ENCODE results near the gene ZNFX1.
A peak's percentile ranks its signal among the peaks of the same experiment; 100 is the strongest.
"Not testable (repeated sequence)": the region's sequence is repeated elsewhere in the genome, so short reads cannot be mapped to it uniquely, and the experiment has no call there.

Gene ZNFX1

DNA sequence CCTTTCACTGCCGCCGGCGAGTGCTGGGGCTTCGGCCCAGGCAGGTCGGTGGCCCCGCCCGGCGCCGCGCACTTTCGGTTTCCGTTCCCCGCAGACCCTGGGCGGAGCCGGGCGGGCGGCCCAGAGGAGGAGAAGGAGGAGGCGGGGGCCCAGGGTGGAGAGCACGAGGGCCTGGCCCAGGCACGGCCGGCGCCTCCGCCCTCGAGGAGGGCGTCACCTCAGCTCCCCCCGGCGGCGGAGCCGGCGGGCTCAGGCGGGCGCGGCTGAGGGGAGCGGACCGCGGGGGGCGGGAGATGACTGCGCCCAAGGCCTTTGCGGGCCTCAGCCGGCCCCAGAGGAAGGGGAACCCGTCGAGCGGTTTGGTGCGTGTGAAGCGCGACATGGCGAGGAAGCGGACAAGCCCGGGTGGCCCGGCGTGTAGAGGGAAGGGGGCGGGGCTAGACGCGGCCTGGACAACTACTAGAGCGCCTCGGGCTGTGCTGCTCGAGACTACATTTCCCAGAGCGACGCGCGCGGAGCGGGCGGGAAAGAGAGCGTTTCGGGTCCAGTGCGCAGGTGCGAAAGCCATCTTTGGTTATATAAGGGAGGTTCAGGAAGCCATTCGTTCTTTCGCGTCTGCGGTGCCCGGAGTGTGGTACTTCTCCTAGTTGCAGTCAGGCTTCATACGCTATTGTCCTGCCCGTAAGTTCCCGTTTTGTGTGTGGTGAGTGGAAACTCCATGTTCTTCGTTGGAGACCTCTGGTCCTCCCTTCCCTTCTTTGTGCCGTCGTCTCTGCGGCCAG, at the start of gene ZNFX1:
ZNFX1 (minus strand) TSS at position 22 of the 782 bp plus-strand sequence. CDS start 2,218 bp downstream, outside the sequence.
- peak; percentile 93 to 99 (median 98) for DNase-seq (ENCODE audit: low read depth in 3 of 3)

DNA sequence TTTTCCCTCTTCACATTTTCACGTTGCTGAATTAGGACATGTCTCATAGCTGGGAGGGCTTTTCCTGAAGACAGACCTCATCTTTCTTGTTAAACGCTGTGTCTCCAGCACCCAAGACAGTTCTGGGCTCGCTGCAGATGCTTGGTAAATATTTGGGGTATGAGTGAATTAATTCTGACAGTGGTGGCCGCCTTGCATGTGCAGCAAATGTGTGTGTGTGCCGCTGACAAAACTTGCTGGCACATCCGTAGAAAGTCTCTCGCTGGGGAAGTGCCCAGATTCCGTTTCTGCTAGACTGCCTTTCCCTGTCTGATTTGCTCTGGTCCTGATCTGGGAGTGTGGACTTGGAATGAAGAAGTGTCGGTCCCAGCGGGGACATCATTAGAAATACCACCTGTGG, 48.2 kb upstream of the ZNFX1 start:
- DNase-seq (ENCODE audit: low read depth in 3 of 3): no peak

DNA sequence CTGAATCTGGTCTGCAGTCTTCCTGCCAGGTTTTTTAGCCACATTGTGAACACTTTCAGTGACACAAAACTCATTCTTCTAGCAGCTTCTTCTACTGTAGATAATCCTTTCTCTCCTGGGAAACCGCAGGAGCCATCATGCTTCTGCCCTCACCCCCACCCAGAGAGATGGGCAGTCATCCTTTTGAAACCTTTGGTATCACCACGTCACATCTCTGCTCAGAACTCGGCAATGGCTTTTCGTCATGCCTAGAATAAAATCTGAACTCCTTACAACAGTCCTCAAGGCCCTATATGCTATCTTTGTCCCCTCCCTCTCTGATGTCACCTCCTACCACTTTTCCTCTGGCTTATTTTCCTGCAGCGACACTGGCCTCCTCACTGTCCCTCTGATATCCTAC, 46.4 kb upstream of the ZNFX1 start:
- DNase-seq (ENCODE audit: low read depth in 3 of 3): no peak

DNA sequence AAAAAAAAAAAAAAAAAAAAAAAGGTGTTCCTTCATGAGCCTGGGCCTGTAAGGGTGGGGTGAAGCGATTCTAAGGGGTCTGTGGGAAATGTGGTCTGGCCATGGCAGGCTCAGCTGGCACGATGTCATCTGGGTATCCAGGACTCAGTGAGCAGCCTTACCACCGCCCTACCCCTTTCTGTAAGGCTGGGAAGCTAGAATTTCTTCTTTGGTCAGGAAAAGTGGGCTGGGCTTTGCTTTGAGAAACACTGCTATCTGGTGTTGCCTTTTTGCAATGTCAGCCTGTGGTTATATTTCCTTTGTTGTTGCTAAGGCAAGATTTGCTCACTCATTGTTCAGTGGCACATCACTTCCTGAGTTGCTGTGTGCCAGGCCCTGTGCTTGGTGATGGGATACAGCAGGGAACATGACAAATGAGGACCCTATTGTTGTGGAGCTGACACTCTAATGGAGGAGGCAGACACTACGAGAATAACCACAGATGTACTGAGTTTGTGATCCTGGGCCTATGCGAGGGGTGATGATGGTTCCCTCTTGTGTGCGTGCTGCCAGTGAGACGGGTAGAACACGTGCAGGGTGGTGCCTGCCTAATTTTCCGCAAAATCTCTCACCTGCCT, 45.9 kb upstream of the ZNFX1 start:
- DNase-seq (ENCODE audit: low read depth in 3 of 3): no peak

DNA sequence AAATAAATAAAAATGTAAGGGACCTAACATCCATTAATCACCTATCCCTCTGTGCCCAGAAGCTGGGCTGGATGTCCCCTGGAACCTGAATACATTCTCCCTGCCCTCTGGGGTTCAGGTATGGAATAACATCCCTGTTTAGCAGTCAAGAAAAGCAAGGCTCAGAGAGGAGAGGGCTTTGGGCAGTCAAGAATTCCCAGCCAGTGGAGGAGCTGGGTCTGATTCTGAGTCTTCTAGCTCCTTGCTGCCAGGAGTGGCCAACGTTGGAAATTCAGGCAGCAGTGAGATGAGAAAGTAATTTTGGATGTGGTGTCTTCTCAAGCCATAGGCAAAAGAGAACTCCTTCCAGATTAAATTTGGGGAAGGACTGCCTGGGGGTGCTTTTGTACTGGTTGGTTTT, 42.6 kb upstream of the ZNFX1 start:
- no peak for DNase-seq (ENCODE audit: low read depth in 3 of 3)

DNA sequence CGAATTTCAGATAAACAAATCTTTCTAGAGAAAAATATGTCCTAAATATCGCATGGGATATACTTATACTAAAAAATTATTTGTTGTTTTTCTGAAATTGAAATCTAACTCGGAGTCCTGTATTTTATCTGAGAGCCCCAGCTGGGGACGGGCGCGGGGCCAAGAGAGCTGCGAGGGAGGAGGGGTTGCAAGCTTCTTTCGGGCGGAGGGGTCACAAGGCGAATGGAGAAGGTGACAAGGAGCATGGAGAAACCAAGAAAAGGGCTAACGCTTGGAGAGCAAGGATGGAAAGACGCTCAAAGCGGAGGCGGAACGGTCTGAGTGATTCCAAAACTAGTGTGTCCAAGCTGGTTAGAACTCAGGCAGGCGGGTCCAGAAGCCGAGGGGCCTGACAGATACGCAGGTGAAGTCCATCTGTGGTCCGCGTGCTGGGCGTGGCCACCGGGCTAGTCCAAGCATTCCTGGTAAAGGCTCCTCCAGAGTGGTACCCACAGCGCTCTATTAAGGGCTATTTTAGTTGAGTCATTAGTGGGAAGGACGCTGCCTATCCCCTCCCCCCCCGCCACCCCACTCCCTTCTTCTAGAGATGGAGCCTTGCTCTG, 41.5 kb upstream of the ZNFX1 start:
- no peak for DNase-seq (ENCODE audit: low read depth in 3 of 3)

DNA sequence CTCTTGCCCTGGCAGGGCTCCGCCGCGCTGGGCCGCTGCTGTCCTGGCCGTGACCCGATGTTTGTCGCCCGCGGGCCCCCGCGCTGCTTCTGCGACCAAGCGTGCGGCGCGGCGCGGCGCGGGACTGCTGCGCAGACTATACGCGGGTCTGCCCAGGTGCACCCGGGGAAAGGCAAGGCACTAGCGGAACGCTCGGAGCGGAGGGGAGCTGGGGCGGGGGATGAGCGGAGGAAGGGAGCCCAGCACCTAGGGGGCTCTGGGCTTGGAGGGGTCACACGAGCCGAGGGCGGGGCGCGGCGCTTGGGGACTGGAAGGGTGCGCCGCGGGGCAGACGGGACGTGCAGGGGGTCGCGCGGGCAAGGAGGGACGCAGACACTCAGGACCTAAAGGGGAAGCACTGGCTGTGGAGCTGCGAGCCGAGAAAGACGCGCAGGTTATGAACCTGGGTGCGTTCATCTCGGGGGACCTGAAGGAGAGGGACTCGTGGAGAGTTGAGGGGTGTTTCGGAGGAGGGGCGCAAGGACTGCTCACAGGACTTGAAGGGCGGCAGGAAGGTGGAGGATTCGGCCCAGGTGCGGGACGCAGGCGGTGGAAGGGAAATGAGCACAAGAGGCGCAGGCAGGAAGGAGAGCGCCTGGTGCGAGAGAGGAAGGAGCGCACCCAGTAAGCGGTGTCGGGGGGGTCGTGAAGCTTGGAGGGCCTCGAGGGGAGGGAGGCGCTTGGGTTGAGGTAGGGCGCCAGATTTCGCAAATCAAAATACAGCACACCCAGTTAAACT, 40.8 kb upstream of the ZNFX1 start:
- no peak for DNase-seq (ENCODE audit: low read depth in 3 of 3)

DNA sequence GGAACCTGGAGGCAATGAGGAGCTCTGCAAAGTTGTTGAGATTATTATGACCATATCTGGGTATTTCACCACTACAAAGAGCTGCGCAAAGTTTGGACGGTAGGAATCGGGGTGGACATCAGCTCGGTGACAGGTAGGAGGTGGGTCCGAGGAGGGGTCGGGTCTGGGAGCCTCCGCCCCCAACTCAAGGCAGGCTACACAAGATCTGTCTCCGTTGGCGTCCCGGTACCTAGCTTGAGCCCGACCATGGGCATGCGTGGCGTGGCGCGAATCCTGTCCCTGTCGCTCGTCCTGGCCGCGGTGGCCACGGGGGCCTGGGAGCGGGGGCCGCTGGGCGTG, 40.2 kb upstream of the ZNFX1 start:
- DNase-seq (ENCODE audit: low read depth in 3 of 3): no peak

DNA sequence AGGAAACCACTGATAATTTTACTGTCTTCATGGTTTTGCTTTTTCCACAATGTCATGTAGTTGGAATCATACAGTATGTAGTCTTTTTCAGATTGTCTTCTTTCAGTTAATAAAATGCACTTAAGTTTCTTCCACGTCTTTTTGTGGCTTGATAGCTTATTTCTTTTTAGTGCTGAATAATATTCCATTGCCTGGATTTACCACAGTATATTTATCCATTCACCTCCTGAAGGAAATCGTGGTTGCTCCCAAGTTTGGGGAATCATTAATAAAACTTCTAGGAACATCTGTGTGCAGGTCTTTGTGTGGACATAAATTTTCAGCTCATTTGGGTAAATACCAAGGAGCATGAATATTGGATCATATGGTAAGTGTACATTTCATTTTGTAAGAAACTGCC, 38.8 kb upstream of the ZNFX1 start:
- no peak for DNase-seq (ENCODE audit: low read depth in 3 of 3)

DNA sequence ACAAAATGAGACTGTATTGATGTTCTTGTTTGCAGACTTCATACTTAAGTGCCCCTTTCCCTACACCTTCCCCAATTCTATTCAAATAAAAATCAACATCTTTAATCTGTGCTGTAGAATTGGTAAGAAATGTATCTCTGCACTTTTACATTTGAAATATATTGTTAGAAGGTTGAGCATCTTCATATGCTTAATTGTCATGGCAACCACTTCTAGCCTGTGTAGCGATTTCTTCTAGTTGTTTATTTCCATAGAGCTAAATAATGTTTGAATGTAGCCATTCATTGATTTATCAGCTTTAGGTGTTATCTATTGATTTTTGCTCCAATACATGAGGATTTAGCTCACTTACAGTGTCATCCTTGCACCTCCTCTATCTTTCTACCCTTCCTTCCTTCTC, 37.7 kb upstream of the ZNFX1 start:
- no peak for DNase-seq (ENCODE audit: low read depth in 3 of 3)

DNA sequence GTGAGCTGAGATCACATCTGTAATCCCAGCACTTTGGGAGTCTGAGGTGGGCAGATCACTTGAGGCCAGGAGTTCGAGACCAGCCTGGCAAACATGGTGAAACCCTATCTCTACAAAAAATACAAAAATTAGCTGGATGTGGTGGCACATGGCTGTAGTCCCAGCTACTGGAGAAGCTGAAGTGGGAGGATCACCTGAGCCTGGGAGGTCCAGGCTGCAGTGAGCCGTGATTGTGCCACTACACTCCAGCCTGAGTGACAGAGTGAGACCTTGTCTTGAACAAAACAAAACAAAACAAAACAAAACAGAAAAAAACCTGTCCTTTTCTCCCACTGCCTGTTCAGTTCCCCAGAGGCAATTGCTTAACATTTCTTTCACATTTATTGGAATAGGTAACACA, 36.2 kb upstream of the ZNFX1 start:
- not testable (repeated sequence) for DNase-seq (ENCODE audit: low read depth in 3 of 3)

DNA sequence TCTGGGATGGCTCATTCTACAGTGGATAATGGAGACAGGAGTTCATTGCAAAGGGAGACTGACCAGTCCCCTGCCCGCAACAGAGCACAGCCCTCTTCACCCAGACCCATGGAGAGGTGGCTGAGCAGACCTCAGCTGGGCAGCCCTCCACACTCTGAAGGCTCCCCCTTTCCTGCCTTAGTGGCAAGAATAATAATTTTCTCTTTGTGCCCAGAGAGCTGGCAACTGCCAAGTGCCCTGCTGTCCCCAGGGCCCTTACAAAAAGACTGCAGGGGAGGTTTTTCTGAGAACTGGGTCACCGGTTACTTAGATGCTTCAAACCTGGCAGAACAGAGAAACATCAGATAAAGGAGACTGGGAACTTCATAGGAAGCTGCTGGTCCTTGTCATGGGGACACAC, 35.4 kb upstream of the ZNFX1 start:
- no peak for DNase-seq (ENCODE audit: low read depth in 3 of 3)

DNA sequence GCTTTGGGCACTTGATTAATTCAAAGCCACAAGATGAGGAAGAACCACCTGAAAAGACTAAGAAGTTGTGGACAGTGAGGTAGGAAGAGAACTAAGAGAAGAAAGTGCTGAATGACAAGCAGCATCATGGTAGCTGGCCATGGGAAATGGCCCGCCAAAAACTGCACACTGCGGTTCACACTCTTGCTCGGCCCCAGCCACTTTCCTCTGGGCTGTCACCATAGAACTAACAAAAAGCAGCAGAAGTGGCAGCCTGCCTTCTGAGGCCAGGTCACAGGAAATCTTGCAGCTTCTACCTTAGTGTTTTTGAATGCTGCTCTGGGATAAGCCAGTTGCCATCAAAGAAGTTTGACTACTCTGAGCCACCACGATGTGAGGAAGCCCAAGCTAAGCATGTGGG, 34.8 kb upstream of the ZNFX1 start:
- DNase-seq (ENCODE audit: low read depth in 3 of 3): no peak

DNA sequence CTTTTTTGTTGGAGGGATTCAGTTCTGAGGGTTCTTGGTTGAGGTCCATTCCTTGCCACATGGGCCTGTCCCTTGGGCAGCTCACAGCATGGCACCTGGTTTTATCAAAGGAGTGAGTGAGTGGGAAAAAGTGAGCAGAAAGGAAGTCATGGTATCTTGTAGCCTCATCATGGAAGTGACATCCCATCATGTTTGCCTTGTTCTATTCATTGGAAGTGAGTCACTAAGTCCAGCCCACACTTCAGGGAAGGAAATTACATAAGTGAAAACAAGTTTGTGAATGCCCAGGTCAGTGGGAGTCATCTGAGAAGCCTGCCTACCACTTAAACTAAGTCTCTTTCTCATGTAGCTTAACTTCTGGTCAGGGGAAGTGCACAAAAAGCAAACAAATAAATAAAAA, 32.8 kb upstream of the ZNFX1 start:
- DNase-seq (ENCODE audit: low read depth in 3 of 3): no peak

DNA sequence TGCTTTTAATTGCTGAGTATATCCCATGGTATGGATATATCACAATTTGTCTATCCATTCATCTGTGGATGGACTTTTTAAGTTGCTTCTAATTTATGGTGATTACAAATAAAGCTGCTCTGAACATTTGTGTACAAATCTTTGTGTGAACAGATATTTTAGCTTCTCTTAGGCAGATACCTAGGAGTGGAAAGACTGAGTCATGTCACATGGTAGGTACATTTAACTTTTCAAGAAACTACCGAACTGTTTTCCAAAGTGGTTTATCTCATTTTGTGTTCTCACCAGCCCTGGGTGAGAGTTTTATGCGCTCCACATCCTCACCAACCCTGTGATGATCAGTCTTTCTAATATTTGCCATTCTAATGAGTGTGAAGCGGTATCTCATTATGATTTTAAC, 31.0 kb upstream of the ZNFX1 start:
- no peak for DNase-seq (ENCODE audit: low read depth in 3 of 3)

DNA sequence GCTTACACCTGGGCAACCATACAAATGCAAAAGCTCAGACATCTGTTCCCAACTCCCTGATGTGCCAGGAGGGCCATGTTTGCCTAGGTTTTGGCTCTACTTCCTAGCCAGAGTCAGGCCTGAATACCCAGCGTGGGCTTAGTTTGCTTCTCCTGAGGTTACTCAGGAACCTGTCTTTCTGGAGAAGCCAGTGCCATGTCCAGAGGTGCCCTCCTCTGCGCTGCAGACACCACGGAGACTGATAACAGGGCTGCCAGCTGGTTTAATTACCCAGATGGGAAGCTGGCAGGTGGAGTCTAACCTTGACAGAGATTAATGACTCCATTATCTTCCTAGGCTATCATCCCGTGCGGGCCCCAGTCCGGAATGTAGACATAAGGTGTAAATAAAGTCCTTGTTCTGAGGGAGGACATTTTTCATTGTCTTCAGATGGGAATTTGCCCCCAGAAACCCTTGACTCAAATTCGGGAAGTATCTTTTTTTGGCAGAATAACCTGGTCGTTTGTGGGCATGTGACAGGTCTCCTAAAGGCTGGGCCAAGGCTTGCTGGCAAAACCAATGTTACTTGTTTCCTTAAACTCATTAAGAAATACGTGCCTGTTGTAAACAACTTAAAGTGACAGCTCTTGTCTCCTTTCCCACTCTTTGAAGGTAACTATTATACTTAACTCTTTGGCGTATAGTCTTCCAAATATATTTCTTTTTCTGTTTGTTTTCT, 29.2 kb upstream of the ZNFX1 start:
- DNase-seq (ENCODE audit: low read depth in 3 of 3): no peak

DNA sequence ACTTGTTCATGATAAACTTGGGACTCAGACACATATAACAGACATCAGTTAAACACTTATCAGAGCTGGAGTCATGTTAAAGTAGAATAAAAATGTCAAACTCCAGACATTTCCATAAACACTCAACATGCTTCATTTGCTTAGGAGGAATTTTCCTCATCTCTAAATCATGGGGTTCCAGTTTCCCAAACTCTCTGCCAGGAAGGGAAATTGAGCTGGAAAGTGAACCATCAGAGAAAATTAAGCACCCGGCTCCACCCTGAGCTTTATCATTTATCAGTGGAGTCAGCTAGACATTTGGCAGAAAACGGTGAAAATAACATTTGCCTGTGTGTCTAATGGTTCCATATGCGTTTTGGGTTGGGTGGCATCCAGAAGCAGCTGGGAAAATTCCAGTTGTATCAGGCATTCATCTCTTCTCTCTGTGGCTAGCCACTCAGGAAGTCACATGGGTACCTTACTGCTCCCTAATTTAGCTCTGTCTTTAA, 25.3 kb upstream of the ZNFX1 start:
- no peak for DNase-seq (ENCODE audit: low read depth in 3 of 3)

DNA sequence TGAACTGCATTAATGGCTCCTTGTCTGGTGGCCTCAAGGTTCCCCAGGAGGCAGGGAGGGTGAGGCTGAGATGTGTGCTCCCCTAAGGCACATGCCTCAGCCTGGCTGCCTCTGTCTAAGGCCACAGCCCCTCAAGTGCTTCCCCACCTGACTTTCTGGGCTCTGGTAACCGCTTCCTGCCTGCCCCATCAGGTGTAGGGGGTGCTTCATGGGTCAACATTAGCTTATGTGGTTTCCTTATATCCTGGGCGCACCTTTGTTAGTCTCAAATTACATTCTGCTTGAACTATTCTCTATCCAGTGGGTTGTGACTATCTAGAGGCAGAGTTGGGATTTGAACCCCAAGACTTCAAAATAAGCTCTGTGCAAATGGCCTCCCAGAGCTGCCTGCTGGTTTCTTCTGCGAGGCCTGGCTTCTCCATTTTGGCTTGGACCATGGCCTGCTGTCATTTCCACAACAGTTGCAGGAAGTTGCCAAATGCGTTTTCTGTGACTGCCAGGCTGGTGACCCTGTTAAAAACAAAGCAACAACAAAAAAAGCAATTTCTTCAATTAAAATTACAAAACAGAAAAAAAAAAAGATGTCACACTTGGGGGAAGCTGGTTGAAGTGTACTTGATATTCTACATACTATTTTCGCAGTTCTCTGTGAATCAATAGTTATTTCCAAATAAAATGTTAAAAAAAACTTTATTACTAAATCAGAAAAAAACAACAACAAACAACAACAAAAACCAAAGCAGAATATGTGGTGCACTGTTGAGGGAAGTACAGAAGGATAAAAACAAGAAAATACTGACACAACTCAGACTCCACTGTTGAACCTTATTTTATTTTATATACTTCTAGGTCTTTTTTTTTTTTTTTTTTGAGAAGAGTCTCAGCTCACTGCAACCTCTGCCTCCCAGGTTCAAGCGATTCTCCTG, 20.0 kb upstream of the ZNFX1 start:
- DNase-seq (ENCODE audit: low read depth in 3 of 3): no peak

DNA sequence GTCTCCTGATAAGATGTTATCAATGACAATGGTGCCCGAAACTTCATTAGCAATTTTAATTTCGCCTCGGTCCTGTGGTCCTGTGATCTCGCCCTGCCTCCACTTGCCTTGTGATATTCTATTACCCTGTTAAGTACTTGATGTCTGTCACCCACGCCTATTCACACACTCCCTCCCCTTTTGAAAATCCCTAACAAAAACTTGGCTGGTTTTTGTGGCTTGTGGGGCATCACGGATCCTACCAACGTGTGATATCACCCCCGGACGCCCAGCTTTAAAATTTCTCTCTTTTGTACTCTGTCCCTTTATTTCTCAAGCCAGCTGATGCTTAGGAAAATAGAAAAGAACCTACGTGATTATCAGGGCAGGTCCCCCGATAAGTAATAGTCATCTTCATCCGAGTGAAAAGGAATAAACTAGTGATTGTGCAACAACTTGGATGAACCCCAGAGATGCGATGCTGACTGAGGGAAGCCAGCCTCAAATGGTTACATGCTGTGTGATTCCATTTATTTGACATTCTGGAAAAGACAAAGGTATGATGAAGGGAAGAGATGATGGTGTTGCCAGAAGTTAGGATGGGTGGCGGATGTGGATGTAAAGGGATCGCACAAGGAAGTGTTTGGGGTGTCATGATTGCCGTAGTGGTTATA, 16.3 kb upstream of the ZNFX1 start:
- not testable (repeated sequence) for DNase-seq (ENCODE audit: low read depth in 3 of 3)

DNA sequence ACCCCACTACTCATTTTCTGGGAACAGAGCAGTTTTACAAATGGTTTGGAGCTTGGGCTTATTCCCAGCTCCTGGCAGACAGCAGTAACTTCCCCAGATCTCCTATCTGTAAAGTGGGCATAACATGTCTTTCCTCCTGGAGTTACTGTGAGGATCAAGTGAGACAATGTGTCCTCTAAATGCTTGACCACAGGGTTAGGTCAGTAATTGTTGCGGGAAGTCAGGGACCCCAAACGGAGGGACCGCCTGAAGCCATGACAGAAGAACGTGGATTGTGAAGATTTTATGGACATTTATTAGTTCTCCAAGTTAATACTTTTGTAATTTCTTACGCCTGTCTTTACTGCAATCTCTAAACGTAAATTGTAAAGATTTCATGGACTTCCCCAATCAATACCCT, 15.3 kb upstream of the ZNFX1 start:
- no peak for DNase-seq (ENCODE audit: low read depth in 3 of 3)
